Stimulated activated naive CD8-positive, alpha-beta T cell treated with anti-CD3 and anti-CD28 coated beads, Interleukin-15, Interleukin-2, amounts not matched to agents 100 U/mL and 50 U/mL, for 24 hours (primary cell): ENCODE results near the gene ZNF662.

Experiments used
- ATAC-seq: fragments of 150-1000 bp; cut with Tn5 transposase; one replicate; pipeline ENCODE4 v1.10.0; 2021
- DNase-seq: peaks from one replicate; pipeline ENCODE4 v3.0.0; 2021

Gene ZNF662

GRCh38 chr3:42887084-42887483 lies 18.9 kb upstream of the ZNF662 start:
- no peak for DNase-seq
- no peak for ATAC-seq

GRCh38 chr3:42891042-42891441 lies 14.9 kb upstream of the ZNF662 start:
- ATAC-seq = no peak
- no peak for DNase-seq

- ATAC-seq (no peak), DNase-seq (no peak)
Observed at GRCh38 chr3:42892169-42892568, 13.8 kb upstream of the ZNF662 start.

- ATAC-seq = no peak
- DNase-seq = no peak
Observed at GRCh38 chr3:42892807-42893206, 13.1 kb upstream of the ZNF662 start.

GRCh38 chr3:42894698-42895579 lies 11.0 kb upstream of the ZNF662 start:
- ATAC-seq = no peak

GRCh38 chr3:42895580-42895868 lies 10.4 kb upstream of the ZNF662 start:
- ATAC-seq = no peak
- DNase-seq = no peak

More at GRCh38 chr3:42894698-42895579, 11.0 kb upstream of the ZNF662 start:
- no peak for DNase-seq

- ATAC-seq (no peak), DNase-seq (no peak)
Observed at GRCh38 chr3:42898896-42899675, 6.9 kb upstream of the ZNF662 start.

GRCh38 chr3:42900226-42901072 lies 5.5 kb upstream of the ZNF662 start:
- DNase-seq (no peak), ATAC-seq (no peak)

GRCh38 chr3:42901073-42901415 lies 4.9 kb upstream of the ZNF662 start:
- DNase-seq (no peak), ATAC-seq (no peak)

GRCh38 chr3:42902257-42902656 lies 3.7 kb upstream of the ZNF662 start:
- DNase-seq (no peak), ATAC-seq (no peak)

GRCh38 chr3:42904076-42904475 lies 1.9 kb upstream of the ZNF662 start:
- no peak for ATAC-seq
- DNase-seq = no peak

GRCh38 chr3:42905740-42906069 lies 237 bp upstream of the ZNF662 start:
- ATAC-seq (no peak), DNase-seq (no peak)

- DNase-seq (no peak), ATAC-seq (no peak)
Observed at GRCh38 chr3:42906848-42907183, 874 bp downstream of the ZNF662 start.

- DNase-seq = no peak
- no peak for ATAC-seq
Observed at GRCh38 chr3:42908675-42909074, 2.7 kb downstream of the ZNF662 start.

GRCh38 chr3:42911551-42911950 lies 5.6 kb downstream of the ZNF662 start:
- no peak for ATAC-seq

GRCh38 chr3:42914771-42915515 lies 9.0 kb downstream of the ZNF662 start:
- no peak for ATAC-seq
- DNase-seq = no peak

More at GRCh38 chr3:42911551-42911950, 5.6 kb downstream of the ZNF662 start:
- no peak for DNase-seq

GRCh38 chr3:42923606-42924005 lies 17.7 kb downstream of the ZNF662 start:
- no peak for ATAC-seq

GRCh38 chr3:42926310-42926709 lies 20.4 kb downstream of the ZNF662 start:
- ATAC-seq (no peak), DNase-seq (no peak)

More at GRCh38 chr3:42923606-42924005, 17.7 kb downstream of the ZNF662 start:
- no peak for DNase-seq

GRCh38 chr3:42934111-42934510 lies 28.2 kb downstream of the ZNF662 start:
- DNase-seq = no peak
- ATAC-seq = no peak

GRCh38 chr3:42934910-42935309 lies 29.0 kb downstream of the ZNF662 start:
- DNase-seq (no peak), ATAC-seq (no peak)

- no peak for ATAC-seq
- no peak for DNase-seq
Observed at GRCh38 chr3:42935472-42935871, 29.5 kb downstream of the ZNF662 start.
